ENCODE measurements around the gene TGFBR3. TPM values are rescaled to one million over a fixed set of nuclear protein-coding genes. Genes with fewer than 3 reads are reported as not detected.

The TGFBR3 gene
- total RNA-seq, 2 experiments from 2014 or later: 5.5 to 7.5 TPM

DNA sequence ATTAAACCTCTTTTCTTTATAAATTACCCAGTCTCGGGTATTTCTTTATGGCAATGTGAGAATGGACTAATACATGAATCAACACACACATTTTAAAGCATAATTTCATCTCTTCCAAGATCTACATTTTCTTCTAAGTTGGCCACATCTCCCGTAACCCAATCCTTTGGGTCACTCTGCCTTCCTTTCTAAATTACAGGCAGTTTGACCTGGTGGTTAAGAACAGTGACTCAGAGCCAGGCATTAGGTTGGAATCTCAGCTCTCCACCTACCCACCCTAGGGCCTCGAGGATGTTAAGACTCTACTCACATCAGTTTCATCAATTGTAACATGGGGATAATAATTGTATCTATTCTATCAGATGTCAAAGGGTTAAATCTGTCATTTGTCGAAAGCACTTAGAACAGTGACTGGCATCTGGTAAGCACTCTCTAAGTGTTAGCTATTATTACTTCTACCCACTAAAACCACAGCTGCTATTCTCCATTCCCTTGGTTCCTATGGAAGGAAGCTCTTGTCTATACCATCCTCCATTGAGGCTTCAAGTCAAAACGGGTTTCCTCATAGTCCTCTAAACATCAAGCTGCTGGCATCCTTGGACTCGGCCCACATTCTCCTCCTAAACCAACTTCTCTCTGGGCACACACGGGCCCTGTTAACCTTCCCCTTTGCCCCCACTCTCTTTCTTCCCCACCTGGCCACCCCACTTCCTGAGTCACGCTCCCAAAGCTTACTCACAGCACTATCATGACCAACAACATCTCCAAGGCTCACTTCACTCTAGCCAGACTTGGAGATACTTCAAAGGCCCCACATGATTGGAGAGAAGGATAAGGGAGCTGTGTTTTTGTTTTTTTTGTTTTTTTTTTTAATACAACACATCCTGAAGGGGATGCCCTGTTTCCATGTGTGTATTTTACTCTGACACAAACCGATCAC, 116.9 kb downstream of the TGFBR3 start:
- no peak for DNase-seq
- Mint-ChIP-seq H3K27ac (no peak overlapping the region), H3K4me3 (no peak overlapping the region), H3K9me3 (no peaks in the 10 kb centered on the region), H3K27me3 (no peaks in the 10 kb centered on the region), H3K36me3 (ENCODE audit: low read depth) (peaks cover 4% of the 10 kb centered on the region), H3K4me1 (ENCODE audit: low read depth) (peaks cover 12% of the 10 kb centered on the region)
- intact Hi-C loops (cut with micrococcal nuclease): no loop called here
- TF ChIP-seq, protein P1, sequence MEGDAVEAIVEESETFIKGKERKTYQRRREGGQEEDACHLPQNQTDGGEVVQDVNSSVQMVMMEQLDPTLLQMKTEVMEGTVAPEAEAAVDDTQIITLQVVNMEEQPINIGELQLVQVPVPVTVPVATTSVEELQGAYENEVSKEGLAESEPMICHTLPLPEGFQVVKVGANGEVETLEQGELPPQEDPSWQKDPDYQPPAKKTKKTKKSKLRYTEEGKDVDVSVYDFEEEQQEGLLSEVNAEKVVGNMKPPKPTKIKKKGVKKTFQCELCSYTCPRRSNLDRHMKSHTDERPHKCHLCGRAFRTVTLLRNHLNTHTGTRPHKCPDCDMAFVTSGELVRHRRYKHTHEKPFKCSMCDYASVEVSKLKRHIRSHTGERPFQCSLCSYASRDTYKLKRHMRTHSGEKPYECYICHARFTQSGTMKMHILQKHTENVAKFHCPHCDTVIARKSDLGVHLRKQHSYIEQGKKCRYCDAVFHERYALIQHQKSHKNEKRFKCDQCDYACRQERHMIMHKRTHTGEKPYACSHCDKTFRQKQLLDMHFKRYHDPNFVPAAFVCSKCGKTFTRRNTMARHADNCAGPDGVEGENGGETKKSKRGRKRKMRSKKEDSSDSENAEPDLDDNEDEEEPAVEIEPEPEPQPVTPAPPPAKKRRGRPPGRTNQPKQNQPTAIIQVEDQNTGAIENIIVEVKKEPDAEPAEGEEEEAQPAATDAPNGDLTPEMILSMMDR (IDR thresholded peaks at IDR 0.05): no peak
- ChIA-PET CTCF (no interaction called here), POLR2A (interaction anchor here (1.0 kb wide), 1 partner anchor 36 kb away, joined by 4 read pairs; no protein-coding TSS in a partner anchor)
- no peak for ATAC-seq

DNA sequence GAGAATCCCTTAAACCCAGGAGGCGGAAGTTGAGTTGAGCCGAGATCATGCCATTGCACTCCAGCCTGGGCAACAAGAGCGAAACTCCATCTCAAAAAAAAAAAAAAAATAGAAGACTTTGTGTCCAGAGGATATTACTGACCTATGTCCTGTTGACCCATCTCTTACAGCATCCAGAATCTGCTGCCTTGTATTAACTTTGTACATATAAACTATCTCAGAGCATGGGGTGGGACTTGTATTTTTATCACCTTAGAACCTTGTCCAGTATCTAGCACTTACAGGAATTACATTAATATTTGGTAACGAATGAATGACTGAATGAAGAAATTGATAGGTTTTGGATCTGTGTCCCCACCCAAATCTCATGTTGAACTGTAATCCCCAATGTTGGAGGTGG, 117.8 kb downstream of the TGFBR3 start:
- intact Hi-C loops (cut with micrococcal nuclease): no loop called here
- H3K27ac Mint-ChIP-seq: no peak overlapping the region
- TF ChIP-seq, protein P1 (IDR thresholded peaks at IDR 0.05): no peak
- ATAC-seq (no peak), DNase-seq (no peak)
- CTCF ChIA-PET: no interaction called here
- H3K4me1 Mint-ChIP-seq (ENCODE audit: low read depth): peaks cover 20% of the 10 kb centered on the region
- no peaks in the 10 kb centered on the region for H3K27me3 Mint-ChIP-seq
- POLR2A ChIA-PET: no interaction called here
- H3K4me3 Mint-ChIP-seq: no peak overlapping the region
- H3K9me3 Mint-ChIP-seq: no peaks in the 10 kb centered on the region
- peaks cover 4% of the 10 kb centered on the region for H3K36me3 Mint-ChIP-seq (ENCODE audit: low read depth)

DNA sequence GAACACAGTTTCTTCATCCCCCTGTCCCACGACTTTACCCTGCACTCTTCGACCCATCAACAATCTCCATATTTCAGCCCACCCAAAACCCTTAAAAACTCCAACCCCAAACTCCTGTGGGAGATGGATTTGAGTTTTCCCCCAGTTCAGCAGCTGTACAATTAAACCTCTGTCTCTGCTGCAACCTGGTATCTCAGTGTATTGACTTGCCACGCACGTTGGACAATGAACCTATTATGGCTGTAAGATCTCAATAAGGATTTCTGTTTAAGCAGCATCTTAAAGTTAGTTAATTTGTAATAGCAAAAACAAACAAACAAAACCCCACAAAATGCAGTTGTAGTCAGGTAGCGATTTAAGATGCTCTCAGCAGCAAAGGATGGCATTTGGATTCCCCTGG, 119.1 kb downstream of the TGFBR3 start:
- no peak overlapping the region for H3K27ac Mint-ChIP-seq
- intact Hi-C loops (cut with micrococcal nuclease): no loop called here
- POLR2A ChIA-PET: no interaction called here
- H3K9me3 Mint-ChIP-seq: no peaks in the 10 kb centered on the region
- no peaks in the 10 kb centered on the region for H3K27me3 Mint-ChIP-seq
- peaks cover 28% of the 10 kb centered on the region for H3K4me1 Mint-ChIP-seq (ENCODE audit: low read depth)
- CTCF ChIA-PET: no interaction called here
- TF ChIP-seq, protein P1 (IDR thresholded peaks at IDR 0.05): no peak
- ATAC-seq (no peak), DNase-seq (no peak)
- peaks cover 5% of the 10 kb centered on the region for H3K36me3 Mint-ChIP-seq (ENCODE audit: low read depth)
- no peak overlapping the region for H3K4me3 Mint-ChIP-seq

DNA sequence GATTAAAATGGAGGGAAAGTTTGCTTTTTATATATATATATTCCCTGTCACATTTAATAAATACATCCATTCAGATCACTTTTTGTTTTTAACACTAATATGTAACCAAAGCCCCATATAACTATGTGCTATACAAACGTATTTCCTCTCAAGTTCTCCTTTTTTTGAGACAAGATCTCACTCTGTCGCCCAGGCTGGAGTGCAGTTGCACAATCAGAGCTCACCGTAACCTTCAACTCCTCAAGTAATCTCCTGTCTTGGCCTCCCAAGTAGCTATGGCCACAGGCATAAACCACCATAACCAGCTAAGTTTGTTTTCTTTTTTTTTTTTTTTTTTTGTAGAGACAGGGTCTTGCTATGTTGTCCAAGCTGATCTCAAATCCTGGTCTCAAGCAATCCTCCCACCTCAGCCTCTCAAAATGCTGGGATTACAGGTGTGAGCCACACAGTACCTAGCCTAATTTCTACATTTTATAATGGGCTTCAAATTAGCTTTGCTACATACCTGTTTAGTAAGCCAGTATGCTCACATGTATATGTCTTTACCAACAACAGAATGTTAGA, 120.0 kb downstream of the TGFBR3 start:
- TF ChIP-seq, protein P1 (IDR thresholded peaks at IDR 0.05): no peak

DNA sequence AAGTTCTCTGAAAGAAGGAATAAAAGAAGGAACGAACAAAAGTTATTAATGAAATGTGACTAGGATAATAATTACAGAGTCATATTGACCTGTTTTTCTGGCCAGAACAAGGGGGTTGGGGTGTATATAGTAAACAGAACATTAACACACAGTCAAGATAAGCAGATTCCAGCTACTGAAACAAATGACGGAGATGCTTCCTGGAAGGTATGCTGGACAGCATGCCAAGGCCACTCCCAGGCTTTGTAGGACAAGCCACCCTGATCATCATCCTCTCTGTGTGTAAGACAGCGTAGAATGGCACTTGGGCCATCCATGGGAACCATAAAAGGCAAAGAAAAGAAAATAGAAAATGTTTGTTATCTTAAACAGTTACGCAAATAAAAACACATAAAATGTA, 120.7 kb downstream of the TGFBR3 start:
- TF ChIP-seq, protein P1 (IDR thresholded peaks at IDR 0.05): no peak
- Mint-ChIP-seq H3K27me3 (no peaks in the 10 kb centered on the region), H3K4me3 (no peak overlapping the region), H3K27ac (no peak overlapping the region), H3K4me1 (ENCODE audit: low read depth) (peaks cover 39% of the 10 kb centered on the region), H3K36me3 (ENCODE audit: low read depth) (peaks cover 2% of the 10 kb centered on the region), H3K9me3 (no peaks in the 10 kb centered on the region)
- CTCF ChIA-PET: no interaction called here
- intact Hi-C loops (cut with micrococcal nuclease): no loop called here
- POLR2A ChIA-PET: no interaction called here
- no peak for ATAC-seq
- no peak for DNase-seq

More for the DNA sequence above, 120.0 kb downstream of the TGFBR3 start:
- H3K36me3 Mint-ChIP-seq (ENCODE audit: low read depth): peaks cover 2% of the 10 kb centered on the region
- H3K9me3 Mint-ChIP-seq: no peaks in the 10 kb centered on the region
- DNase-seq (no peak), ATAC-seq (no peak)
- no peaks in the 10 kb centered on the region for H3K27me3 Mint-ChIP-seq
- H3K27ac Mint-ChIP-seq: no peak overlapping the region
- intact Hi-C loops (cut with micrococcal nuclease): no loop called here
- ChIA-PET POLR2A (no interaction called here), CTCF (interaction anchor here (0.7 kb wide), 1 partner anchor 163 kb away, joined by 3 read pairs; no protein-coding TSS in a partner anchor)
- no peak overlapping the region for H3K4me3 Mint-ChIP-seq
- H3K4me1 Mint-ChIP-seq (ENCODE audit: low read depth): peaks cover 36% of the 10 kb centered on the region

Measured in activated CD8-positive, alpha-beta T cell treated with anti-CD3 and anti-CD28 coated beads for 36 hours (primary cell).